HG02938 (cell line): ENCODE data around the gene TRIM52.
"Not testable (repeated sequence)": the region's sequence is repeated elsewhere in the genome, so short reads cannot be mapped to it uniquely, and the experiment has no call there.

Experiments used
- ATAC-seq: cut with Tn5 transposase; IDR thresholded peaks from one replicate; pipeline ENCODE4 v1.9.1; 2021; ENCODE audit warnings: mild to moderate bottlenecking, moderate library complexity; ENCODE audit not compliant: unreplicated experiment

TRIM52 gene

DNA sequence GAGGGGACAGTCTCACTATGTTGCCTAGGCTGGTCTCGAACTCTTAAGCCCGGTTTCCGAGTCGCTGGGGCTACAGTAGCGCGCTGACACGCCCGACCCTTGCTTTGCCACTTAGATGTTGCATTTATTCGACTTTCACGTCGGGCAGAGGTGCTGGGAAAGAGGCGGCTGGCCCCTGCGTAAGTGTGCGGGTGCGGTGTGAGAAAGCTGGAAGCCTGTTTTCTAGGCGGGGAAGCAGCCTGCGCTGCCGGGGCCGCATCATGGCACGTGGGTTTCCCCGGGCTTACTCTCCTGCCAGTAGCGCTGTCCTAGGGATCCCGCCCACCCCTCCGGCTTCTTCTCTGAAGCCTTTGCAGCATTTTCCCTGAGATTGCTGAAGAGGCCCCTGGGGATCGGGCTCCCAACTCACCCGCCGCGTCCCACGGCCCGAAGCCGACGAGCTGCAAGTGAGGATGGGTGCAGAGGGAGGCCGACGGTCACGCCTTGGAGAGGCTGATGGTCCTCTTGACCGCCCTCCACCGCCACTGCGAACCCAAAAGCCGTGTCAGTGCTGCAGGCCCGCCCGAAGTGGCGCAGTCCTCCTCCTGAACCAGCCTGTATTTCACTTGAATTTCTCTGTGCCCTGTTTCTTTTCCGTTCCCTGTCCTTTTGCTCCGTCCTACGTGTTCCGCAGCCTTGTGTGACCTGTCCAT, 43.7 kb downstream of the TRIM52 start:
- ATAC-seq: no peak

DNA sequence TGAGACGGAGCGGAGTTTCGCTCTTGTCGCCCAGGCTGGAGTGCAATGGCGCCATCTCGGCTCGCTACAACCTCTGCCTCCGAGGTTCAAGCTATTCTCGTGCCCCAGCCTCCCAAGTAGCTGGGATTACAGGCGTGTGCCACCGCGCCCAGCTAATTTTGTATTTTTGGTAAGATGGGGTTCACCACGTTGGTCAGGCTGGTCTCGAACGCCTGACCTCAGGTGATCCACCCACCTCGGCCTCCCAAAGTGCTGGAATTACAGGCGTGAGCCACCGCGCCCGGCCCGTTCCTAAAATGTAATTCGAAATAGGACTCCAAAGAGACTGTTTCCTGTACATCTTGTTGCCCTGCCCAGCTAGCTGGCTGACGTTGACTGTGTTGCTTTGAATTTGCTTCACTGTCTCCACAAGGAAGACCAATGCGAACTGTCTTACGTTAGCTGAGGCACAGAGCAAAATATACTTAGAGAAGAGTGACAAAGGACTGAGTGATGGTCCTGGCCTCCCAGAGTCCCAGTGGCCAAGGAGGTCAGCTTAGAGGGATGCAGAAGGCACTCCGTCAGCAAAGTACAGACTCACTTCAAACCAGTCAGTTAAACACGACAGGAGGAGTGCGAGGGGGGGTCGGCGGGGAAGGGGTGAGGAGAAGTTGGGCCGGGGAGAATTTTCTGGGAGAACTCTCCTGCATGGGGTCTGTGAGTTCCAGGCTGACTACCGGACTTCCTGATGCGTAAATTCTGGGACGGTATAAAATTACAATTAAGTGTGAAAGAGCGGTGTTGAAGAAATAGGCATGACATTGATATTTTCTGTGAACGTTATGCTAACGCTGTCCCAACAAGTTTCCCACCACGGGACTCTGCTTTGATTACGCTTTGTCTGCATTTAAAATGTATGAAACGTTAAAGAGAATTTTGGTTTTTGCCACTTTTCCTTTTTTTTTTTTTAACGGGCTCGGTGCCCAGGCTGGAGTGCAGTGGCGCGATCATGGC, 44.6 kb downstream of the TRIM52 start:
- ATAC-seq: no peak

DNA sequence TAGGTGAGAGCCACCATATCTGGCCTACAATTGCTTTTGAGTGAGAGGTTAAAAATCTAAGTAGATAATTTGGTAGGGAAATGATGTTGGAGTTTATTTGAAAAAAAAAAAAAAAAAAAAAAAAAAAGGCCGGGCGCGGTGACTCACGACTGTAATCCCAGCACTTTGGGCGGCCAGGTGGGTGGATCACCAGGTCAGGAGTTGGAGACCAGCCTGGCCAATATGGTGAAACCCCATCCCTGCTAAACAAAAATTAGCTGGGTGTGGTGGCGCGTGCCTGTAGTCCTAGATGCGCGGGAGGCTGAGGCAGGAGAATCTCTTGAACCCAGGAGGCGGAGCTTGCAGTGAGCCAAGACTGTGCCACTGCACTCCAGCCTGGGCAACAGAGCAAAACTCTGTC, 46.7 kb downstream of the TRIM52 start:
- ATAC-seq: not testable (repeated sequence)

DNA sequence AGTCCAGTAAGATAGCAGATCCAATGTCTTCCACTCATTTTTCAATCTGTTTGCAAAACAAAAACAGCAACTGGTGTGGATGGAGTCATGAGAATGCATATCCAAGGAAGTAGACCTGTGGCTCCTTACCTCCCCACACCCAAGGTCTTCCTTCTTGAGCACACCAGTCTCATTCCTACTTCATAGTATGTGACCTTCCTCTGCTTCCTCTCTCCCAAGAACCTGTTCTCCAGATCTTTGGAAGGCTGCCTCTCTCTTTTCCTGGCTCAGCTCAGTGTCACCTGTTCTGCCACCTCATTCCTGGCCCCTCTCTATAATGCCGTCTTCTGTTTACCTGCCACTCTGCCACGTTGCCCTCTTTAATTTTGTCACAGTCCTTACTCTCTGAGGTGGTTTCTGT, 48.0 kb downstream of the TRIM52 start:
- ATAC-seq: no peak

DNA sequence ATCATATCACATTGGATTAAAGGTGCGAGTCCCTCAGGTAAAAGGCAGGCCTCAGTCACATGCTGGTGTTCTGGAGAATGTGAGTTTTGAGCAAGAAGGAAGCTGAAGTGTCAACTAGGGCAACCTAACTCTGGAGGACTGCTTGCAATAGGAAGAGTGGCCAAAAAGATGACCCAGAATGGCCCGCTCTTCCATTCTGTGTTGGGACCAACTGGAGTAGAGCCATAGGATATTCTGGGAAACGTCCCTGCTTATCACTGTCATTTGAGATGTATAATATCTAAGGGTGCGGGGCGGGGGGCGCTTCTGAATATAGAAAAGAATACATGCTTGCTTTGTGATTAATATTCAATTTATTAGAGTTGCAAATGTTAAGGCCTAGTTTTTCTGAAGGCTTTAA, 48.9 kb downstream of the TRIM52 start:
- no peak for ATAC-seq

DNA sequence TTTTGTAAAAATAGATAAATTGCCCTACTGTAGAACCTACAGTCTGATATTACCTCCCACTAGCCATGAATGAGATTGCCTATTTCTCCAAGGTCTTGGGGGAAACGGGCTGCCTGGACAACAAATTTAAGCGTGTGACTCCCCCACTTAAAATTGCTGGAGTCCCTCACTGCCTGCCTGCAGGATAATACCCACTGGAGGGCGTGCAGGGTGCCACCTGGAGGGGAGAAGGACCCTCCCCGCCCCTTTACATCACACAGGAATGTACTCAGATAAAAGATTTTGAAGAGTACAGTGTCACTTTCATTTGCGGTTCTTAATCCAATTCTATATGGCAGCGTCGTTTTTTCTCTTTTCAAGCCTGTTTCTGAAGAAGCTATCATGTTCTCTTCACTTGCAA, 49.7 kb downstream of the TRIM52 start:
- ATAC-seq: no peak

DNA sequence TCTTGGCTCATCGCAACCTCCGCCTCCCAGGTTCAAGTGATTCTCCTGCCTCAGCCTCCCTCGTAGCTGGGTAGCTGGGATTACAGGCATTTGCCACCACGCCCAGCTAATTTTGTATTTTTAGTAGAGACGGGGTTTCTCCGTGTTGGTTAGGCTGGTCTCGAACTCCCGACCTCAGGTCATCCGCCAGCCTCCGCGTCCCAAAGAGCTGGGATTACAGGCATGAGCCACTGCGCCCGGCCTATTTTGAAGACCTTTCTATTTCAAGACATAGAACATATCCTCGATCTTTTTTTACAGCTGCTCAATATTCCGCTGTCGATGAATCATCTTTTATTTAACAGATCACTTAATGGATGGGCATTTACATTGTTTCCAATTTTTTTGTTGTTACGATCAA, 50.2 kb downstream of the TRIM52 start:
- not testable (repeated sequence) for ATAC-seq

DNA sequence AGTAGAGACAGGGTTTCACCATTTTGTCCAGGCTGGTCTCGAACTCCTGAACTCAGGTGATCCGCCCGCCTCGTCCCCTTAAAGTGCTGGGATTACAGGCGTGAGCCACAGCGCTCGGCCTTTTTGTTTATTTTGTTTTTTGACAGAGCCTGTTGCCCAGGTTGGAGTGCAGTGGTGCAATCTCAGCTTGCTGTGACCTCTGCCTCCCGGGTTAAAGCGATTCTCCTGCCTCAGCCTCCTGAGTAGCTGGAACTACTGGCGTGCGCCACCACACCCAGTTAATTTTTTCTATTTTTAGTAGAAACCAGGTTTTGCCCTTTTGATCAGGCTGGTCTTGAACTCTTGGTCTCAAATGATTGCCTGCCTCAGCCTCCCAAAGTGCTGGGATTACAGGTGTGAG, 50.8 kb downstream of the TRIM52 start:
- ATAC-seq: not testable (repeated sequence)

DNA sequence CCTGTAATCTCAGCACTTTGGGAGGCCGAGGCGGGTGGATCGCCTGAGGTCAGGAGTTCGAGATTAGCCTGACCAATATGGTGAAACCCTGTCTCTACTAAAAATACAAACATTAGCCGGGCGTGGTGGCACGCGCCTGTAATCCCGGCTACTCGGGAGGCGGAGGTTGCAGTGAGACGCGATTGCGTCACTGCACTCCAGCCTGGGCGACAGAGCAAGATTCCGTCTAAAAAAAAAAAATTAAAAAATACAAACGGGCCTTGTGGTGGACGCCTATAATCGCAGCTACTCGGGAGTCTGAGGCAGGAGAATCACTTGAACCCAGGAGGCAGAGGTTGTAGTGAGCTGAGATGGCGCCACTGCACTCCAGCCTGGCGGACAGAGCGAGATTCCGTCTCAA, 51.9 kb downstream of the TRIM52 start:
- ATAC-seq: not testable (repeated sequence)

DNA sequence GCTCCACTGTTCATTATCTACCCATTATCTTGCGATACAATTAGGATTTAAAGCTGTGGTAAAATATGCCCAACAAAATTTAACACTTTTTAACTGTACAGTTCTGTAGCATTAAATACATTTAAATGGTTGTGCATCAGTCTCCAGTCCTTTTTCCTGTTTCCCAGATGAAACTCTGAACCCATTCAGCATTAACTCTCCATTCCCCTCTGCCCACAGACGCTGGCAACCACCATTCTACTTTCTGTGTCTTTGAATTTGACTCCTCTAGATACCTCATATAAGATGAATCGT, 53.0 kb downstream of the TRIM52 start:
- no peak for ATAC-seq

DNA sequence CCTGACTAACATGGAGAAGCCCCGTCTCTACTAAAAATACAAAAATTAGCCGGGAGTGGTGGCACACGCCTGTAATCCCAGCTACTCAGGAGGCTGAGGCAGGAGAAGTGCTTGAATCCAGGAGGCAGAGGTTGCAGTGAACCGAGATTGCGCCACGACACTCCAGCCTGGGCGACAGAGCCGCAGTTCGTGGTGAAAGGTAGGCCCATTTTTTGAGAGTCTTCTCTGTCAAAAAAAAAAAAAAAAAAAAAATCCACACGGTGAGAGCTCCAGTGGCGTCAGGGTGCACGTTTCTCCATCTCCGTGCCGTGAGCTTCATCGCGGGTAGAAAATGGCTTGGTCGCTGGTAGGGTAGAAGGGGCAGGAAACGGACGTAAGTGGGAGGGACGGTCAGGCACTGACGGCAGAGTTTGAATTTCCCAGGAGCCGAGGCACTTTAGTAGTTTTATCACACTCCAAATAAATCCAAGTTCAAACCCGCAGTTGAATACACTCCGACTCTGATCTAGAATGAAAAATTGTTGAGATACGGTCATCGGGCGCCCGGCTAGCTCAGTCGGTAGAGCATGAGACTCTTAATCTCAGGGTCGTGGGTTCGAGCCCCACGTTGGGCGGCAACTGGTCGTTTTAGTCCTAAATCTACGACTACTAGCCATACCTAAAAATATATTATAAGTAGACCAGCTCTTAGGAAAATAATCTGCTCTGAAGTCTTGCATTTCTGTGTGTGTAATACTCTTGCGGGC, 53.6 kb downstream of the TRIM52 start:
- ATAC-seq: no peak

DNA sequence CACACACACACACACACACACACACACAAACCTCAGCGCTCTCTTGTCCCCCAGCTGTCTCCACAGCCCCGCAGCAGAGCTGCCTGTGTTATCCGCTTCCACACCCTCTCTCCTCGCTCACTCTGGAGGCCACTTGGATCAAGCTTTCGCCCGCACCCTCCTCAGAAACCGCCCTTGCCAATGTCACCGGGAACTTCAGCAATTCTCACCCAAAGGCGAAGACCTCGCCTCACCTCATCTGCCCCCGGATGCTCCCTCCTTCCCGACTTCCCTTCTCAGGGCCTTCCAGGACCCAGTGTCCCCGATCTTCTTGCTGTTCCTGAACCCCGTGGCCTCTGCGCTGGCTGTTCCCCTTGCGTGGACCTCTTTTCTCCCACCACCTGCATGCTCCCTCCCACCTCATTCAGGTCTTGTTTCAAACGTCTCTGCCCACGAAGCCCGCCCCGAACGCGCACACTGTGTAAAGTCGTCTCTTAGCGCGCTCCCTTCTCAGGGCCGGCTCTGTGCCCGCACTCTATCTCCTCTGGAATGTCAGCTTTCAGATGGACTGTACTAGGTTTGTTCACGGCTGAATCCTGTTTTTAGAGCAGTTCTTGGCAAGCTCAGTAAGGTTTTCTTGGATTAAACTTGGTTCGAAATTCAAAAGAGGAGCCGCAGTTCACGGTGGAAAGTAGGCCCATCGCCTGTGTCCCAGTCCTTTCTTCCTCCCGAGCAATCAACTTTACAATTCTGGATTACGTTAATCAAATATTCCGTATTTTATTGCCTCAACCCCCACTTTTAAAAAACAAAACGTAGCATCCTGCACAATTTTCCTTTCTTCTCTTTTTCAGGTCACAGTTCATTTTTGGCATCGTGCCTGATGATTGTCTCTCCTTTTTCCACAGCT, 54.9 kb downstream of the TRIM52 start:
- no peak for ATAC-seq
